GM12872 (cell line): ENCODE data around the gene ZNF569.

Experiments
- CTCF ChIP-seq: IDR thresholded peaks from 3 replicates; pipeline ENCODE4 v1.5.1; 2011; ENCODE audit warnings: low read depth, mild to moderate bottlenecking, low read length, moderate library complexity; ENCODE audit not compliant: insufficient read depth

ZNF569 gene

DNA sequence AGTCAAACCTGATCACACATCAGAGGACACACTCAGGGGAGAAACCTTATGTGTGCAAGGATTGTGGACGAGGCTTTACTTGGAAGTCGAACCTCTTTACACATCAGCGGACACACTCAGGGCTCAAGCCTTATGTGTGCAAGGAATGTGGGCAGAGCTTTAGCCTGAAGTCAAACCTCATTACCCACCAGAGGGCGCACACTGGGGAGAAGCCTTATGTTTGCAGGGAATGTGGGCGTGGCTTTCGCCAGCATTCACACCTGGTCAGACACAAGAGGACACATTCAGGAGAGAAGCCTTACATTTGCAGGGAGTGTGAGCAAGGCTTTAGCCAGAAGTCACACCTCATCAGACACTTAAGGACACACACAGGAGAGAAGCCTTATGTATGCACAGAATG lies 104.5 kb downstream of the ZNF569 start:
- no peak for TF ChIP-seq CTCF

DNA sequence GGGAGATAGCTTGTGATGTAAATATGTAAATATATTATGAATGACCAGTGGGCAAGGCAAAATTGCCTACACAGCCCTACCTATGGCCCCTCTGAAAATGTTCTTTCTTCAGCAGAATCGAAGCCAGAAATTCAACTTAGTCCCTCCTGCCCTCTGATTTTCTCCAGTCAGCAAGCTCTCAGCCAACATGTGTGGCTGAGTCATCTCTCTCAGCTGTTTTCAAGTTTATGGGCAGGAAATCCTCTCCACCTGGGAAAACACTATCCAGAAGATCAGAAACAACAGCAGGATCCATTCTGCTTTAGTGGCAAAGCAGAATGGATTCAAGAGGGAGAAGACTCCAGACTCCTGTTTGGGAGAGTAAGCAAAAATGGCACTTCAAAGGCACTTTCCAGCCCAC lies 105.2 kb downstream of the ZNF569 start:
- TF ChIP-seq CTCF: no peak
